Skeletal muscle satellite cell (primary cell): ENCODE data around the gene MAMLD1.

Experiments
- H3K27me3 ChIP-seq: 2 replicates; pipeline ENCODE4 v1.7.0; 2013; ENCODE audit warnings: low read length; ENCODE audit not compliant: control insufficient read depth, insufficient read depth
- H3K36me3 ChIP-seq: 2 replicates; pipeline ENCODE4 v1.7.0; 2013; ENCODE audit warnings: mild to moderate bottlenecking, control low read depth, low read length; ENCODE audit not compliant: insufficient read depth
- H3K4me1 ChIP-seq: 2 replicates; pipeline ENCODE4 v1.7.0; 2013; ENCODE audit warnings: low read length; ENCODE audit not compliant: control insufficient read depth, insufficient read depth
- H3K4me2 ChIP-seq: 2 replicates; pipeline ENCODE4 v1.7.0; 2013; ENCODE audit warnings: mild to moderate bottlenecking, low read length
- H3K4me3 ChIP-seq: 2 replicates; pipeline ENCODE4 v1.7.0; 2013; ENCODE audit warnings: low read length
- H3K9ac ChIP-seq: 2 replicates; pipeline ENCODE4 v1.7.0; 2013; ENCODE audit warnings: mild to moderate bottlenecking, low read depth, low read length, moderate library complexity
- H3K9me3 ChIP-seq: replicated peaks from 2 replicates; pipeline ENCODE4 v1.7.0; 2013; ENCODE audit warnings: mild to moderate bottlenecking, control low read depth, low read length

The MAMLD1 gene

DNA sequence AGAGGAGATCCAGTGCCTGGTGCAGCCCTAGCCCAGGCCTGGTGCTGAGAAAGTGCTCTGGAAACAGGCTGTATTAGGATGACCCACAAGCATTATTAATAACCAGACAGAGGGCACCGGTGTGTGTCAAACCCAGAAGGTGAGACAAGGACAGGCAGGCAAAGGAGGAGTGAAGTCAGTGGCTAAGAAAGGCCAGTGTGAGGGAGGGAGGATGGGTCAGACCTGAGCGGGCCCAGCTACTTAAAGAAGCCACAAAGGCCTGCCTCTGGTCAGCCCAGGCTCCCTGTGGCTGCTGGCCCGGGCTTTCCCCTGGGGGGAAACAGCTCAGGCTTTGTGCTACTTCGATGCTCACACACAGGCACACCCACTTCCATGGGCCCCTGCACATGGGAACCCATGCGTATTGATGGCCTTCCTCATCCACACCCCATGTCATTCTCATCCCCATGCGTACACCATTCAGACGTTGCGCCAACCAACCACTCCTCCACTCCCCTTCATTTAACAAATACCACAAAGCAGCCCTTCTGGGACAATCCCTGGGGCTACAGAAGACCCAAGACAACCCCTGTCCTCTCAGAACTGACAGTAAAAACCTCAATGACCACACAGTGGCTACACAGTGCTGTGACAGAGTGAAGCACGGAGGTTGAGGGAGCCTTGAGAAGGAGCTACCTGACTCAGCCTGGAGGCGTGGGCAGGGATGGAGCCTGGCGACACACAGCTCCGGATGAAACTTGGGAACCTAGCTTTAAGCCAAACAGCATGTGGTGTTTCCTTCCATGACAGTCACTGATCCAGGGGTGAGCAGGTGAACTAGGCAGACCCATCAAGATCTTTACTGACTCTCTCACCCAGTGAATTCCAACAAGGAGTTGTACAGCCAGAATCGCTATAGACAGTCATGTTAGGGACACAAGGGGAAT, 180.4 kb downstream of the MAMLD1 start:
- no peak overlapping the region for H3K4me2 ChIP-seq
- peaks cover 18% of the 10 kb centered on the region for H3K4me1 ChIP-seq
- H3K9me3 ChIP-seq = peaks cover under 1% of the 10 kb centered on the region
- no peak overlapping the region for H3K9ac ChIP-seq
- H3K27me3 ChIP-seq = no peaks in the 10 kb centered on the region
- H3K4me3 ChIP-seq = no peak overlapping the region
- no peaks in the 10 kb centered on the region for H3K36me3 ChIP-seq

DNA sequence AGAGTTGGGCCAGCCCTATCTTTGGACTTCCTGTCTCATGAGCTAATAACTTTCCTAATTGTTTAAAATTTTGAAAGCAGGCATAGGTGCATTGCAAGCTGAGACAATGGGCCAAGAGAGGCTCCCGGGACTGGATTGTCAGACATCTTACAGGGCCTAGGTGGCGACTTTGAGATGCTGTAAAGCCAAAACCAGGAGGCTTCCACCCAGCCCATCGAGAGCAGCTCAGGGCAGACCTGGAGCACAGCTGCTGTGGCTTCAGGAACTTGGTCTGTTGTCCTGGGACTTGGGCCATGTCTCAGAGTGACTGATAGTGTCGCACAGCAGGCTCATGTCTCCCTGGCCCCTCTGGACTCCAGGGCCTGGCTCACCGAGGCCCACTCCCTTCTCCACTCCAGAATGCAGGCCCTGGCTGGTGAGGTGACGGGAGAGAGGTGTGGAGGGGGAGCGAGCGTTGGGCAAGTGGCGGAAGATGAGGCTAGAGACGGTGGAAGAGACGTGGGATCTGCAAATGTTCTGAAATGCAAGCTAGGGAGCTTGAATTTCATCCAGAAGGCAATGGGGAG, 181.2 kb downstream of the MAMLD1 start:
- Histone ChIP-seq H3K9me3 (no peaks in the 10 kb centered on the region), H3K9ac (no peak overlapping the region), H3K4me1 (peaks cover 26% of the 10 kb centered on the region), H3K4me2 (no peak overlapping the region), H3K27me3 (no peaks in the 10 kb centered on the region), H3K36me3 (no peaks in the 10 kb centered on the region), H3K4me3 (no peak overlapping the region)

DNA sequence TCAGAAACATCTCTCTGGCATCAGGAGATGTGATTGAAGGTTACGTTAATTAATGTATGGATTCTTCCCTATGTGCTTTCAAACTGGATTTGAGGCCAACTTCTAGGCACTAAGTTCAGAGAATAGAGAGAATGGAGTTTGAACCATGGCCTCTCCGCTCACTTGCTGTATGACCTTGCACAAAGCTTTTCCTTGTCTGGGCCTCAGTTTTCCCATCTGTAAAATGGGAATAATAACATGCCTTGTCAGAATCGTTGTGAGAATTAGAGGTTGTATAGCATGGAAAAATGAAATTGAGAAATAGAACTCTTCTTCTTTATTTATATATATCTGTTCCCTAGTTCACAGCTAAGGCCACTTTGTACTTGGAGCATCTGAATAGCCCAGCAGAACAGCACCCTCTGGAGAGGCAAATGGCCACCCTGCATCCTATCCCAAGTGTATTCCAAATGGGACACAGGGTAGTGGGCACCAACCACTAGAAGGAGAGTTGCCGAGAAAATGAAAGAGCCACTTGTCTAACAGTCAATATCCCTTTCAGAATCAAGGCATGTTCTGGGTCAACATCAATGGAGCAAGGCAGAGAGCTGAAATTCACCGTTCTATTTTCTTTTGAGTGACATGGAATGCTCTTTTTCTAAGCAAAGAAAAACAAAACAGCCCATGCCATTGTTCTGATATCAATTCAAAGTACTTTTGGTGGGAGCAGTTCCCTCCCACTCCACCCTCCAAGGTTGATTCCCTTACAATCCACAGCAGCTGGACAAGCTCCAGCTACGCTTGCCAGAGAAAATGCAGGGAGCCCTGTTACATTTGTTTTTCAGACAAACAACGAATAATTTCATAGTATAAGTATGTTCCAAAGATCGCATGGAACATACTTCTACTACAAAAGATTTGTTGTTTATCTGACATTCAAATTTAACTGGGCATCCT, 182.0 kb downstream of the MAMLD1 start:
- no peak overlapping the region for H3K4me3 ChIP-seq
- H3K36me3 ChIP-seq = no peaks in the 10 kb centered on the region
- peaks cover 26% of the 10 kb centered on the region for H3K4me1 ChIP-seq
- no peaks in the 10 kb centered on the region for H3K27me3 ChIP-seq
- no peaks in the 10 kb centered on the region for H3K9me3 ChIP-seq
- no peak overlapping the region for H3K9ac ChIP-seq
- no peak overlapping the region for H3K4me2 ChIP-seq

DNA sequence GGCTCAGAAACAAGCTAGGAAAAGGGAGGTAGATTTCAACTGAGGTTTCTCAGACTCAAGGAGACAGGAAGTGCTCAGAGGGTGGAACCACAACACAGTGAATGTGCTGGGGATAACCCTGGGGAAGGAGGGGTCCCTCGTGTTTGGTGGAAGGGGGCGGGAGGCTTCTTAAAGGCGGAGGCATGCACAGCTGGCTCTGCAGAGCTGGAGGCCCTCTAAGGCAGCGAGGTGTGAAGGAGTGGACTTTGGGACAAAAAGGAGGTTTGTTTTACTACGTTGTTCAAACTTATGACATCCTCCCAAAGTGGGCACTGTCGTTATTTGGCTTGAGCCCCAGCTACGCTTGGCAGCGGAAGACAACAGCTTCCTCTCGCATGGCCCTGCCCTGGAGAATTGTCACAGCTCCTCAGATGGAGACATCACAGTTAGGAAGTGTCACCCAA, 183.6 kb downstream of the MAMLD1 start:
- H3K9ac ChIP-seq = no peak overlapping the region
- no peaks in the 10 kb centered on the region for H3K36me3 ChIP-seq
- H3K4me1 ChIP-seq = peaks cover 26% of the 10 kb centered on the region
- H3K27me3 ChIP-seq = no peaks in the 10 kb centered on the region
- no peak overlapping the region for H3K4me3 ChIP-seq
- no peak overlapping the region for H3K4me2 ChIP-seq
- no peaks in the 10 kb centered on the region for H3K9me3 ChIP-seq

DNA sequence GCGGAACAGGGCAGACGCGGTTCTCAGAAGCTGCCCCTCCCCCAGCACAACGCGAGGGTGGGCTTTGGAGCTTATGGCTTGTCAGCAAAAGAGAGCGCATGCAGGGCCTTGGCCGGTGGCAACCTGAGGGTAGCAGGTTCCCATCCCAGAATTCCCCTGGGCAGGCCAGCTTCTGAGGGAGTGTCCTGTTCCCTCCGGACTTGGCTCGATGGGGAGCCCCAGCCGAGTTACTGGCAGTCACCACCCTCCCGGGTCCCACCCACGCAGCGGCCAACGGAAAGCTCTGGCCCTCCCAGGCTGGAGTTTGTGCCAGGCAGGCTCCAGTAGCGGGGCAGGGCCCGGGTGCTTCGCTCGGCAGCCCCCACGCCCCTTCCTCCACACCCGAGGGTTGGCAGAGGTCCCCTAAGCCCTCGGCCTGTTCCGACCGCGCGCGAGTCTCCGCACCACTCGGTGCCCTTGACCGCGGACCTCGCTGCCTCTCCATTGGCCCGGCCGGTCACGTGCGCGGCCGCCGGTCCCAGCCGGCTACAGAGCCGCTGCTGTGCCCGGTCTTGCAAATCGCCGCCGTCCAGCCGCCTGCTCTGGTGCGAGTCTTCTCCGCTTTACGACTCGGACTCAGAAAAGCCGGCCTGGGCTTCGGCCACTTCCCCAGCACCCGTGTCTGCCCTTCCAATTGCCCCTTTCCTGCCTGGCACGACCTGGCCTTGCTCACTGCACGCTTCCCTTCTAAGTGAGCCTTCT, 184.4 kb downstream of the MAMLD1 start:
- H3K36me3 ChIP-seq = no peaks in the 10 kb centered on the region
- H3K4me3 ChIP-seq = peak overlapping the region; percentile 62
- no peaks in the 10 kb centered on the region for H3K9me3 ChIP-seq
- H3K4me1 ChIP-seq = peaks cover 26% of the 10 kb centered on the region
- no peaks in the 10 kb centered on the region for H3K27me3 ChIP-seq
- peak overlapping the region; percentile 62 for H3K9ac ChIP-seq
- peak overlapping the region; percentile 79 for H3K4me2 ChIP-seq

DNA sequence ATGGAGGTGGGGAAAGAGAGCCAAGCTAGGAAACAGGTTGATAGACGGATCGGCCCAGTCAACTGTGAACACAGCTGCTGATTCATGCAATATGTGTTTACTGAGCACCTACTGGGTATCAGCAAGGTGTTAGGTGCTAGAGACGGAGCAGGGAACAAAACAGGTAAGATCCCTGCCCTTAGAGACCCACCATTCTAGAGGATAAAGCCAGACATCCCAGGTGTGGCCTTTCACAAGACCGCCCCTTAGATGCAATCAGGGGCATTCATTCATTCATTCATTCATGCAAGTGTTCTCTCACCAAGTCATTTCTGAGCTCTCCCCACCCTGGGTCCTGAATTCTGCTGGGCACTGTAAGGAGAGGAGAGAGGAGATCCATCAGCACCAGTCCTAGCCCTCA, 185.1 kb downstream of the MAMLD1 start:
- no peaks in the 10 kb centered on the region for H3K9me3 ChIP-seq
- peak overlapping the region; percentile 79 for H3K4me2 ChIP-seq
- H3K27me3 ChIP-seq = no peaks in the 10 kb centered on the region
- no peak overlapping the region for H3K4me3 ChIP-seq
- no peak overlapping the region for H3K9ac ChIP-seq
- no peaks in the 10 kb centered on the region for H3K36me3 ChIP-seq
- H3K4me1 ChIP-seq = peaks cover 26% of the 10 kb centered on the region

DNA sequence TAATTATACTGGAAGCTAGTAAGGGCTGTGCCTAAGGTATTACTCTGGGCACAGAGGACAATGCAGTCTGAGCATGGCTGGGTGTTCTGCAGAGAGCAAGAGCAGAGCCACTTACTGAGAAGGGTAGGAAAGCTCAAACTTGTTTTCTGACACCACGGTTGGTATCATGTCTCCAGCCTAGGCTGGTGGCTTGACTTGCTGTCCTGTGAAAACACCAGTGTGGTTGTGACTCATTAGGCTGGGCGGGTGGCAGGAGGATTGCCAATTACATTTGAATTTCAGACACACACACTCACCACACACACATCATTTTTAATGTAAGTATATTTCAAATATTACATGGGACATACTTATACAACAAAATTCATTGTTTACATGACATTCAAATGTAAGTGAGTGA, 185.6 kb downstream of the MAMLD1 start:
- Histone ChIP-seq H3K4me2 (peak overlapping the region; percentile 41), H3K4me1 (peaks cover 26% of the 10 kb centered on the region), H3K9me3 (no peaks in the 10 kb centered on the region), H3K36me3 (no peaks in the 10 kb centered on the region), H3K27me3 (peaks cover under 1% of the 10 kb centered on the region), H3K9ac (no peak overlapping the region), H3K4me3 (no peak overlapping the region)

DNA sequence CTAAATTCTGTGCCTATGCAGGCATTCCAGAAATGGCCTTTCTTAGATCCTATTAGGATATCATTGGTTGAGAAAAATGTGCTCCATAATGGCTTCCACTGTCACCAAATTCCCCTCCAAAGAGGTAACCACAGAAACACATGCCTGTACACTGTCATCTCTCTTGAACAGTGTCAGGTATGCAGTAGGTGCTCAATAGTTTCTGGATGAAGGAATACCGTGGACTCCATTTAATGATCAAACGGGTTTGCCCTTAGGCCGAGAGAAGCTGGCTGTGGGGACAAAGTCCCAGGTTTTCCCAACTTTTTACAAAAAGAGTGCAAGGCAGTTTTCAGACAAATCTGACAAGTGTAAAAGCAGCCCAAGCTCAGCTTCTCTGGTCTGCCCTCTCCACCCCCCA, 188.8 kb downstream of the MAMLD1 start:
- H3K36me3 ChIP-seq = no peaks in the 10 kb centered on the region
- peaks cover 22% of the 10 kb centered on the region for H3K4me1 ChIP-seq
- no peak overlapping the region for H3K4me2 ChIP-seq
- H3K9ac ChIP-seq = no peak overlapping the region
- H3K27me3 ChIP-seq = peaks cover 7% of the 10 kb centered on the region
- no peak overlapping the region for H3K4me3 ChIP-seq
- H3K9me3 ChIP-seq = no peaks in the 10 kb centered on the region

DNA sequence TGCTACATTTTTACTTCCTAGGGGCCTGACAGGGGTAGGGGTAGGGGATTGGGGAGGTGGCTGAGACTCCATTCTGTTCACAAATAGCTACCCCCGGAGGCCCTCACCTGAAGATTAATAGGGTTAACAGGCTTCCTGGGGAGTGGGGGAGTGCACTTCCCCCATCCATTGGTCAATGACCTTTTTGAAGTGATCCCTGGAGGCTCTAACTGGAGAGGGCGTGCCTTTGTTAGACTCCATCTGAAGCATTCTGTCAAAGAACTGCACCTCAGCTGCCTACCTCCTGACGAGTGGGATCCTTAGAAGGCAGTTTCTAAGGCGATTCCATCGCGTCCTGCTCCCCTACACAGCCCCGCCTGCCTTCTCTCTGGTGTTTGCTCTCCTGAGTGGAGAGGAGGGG, 195.3 kb downstream of the MAMLD1 start:
- Histone ChIP-seq H3K4me1 (no peaks in the 10 kb centered on the region), H3K36me3 (no peaks in the 10 kb centered on the region), H3K27me3 (peaks cover 7% of the 10 kb centered on the region), H3K4me3 (no peak overlapping the region), H3K9me3 (no peaks in the 10 kb centered on the region), H3K4me2 (no peak overlapping the region), H3K9ac (no peak overlapping the region)
